Stimulated activated CD8-positive, alpha-beta memory T cell treated with anti-CD3 and anti-CD28 coated beads, Interleukin-4, amount 100 ng/mL, for 4 hours (primary cell): ENCODE measurements around the gene TSHZ2.
"Not testable (repeated sequence)": the region's sequence is repeated elsewhere in the genome, so short reads cannot be mapped to it uniquely, and the experiment has no call there.

Experiments used
- DNase-seq, 2 donors: peaks; one replicate each; pipeline ENCODE4 v3.0.0-alpha.2; 2020; ENCODE audit warnings: low read depth in 2 of 2, low spot score in 1 of 2

TSHZ2 gene

GRCh38 chr20:53023732-53024520, 51.8 kb downstream of the TSHZ2 start:
- DNase-seq, result no peak

GRCh38 chr20:53024653-53025052, 52.5 kb downstream of the TSHZ2 start:
- DNase-seq, result not testable (repeated sequence)

GRCh38 chr20:53027089-53027488, 54.9 kb downstream of the TSHZ2 start:
- no peak for DNase-seq

- DNase-seq, result no peak
These were observed 56.3 kb downstream of the TSHZ2 start for GRCh38 chr20:53028337-53029007.

- no peak for DNase-seq
These were observed 57.9 kb downstream of the TSHZ2 start for GRCh38 chr20:53030061-53030460.

- DNase-seq, result no peak
These were observed 59.9 kb downstream of the TSHZ2 start for GRCh38 chr20:53032046-53032445.

GRCh38 chr20:53032478-53032932, 60.3 kb downstream of the TSHZ2 start:
- no peak for DNase-seq

GRCh38 chr20:53033176-53033575, 61.0 kb downstream of the TSHZ2 start:
- DNase-seq, result no peak

- no peak for DNase-seq
These were observed 62.7 kb downstream of the TSHZ2 start for GRCh38 chr20:53034899-53035298.

- no peak for DNase-seq
These were observed 64.8 kb downstream of the TSHZ2 start for GRCh38 chr20:53036992-53037391.

- no peak for DNase-seq
These were observed 65.5 kb downstream of the TSHZ2 start for GRCh38 chr20:53037621-53038020.

GRCh38 chr20:53038299-53038698, 66.1 kb downstream of the TSHZ2 start:
- DNase-seq, result no peak

- no peak for DNase-seq
These were observed 68.8 kb downstream of the TSHZ2 start for GRCh38 chr20:53040693-53041589.

- DNase-seq, result no peak
These were observed 70.4 kb downstream of the TSHZ2 start for GRCh38 chr20:53042521-53042920.

GRCh38 chr20:53044296-53044695, 72.1 kb downstream of the TSHZ2 start:
- DNase-seq, result no peak

- DNase-seq, result no peak
These were observed 73.8 kb downstream of the TSHZ2 start for GRCh38 chr20:53045941-53046340.

- no peak for DNase-seq
These were observed 75.0 kb downstream of the TSHZ2 start for GRCh38 chr20:53047203-53047602.

GRCh38 chr20:53048387-53048786, 76.2 kb downstream of the TSHZ2 start:
- DNase-seq, result no peak

- DNase-seq, result no peak
These were observed 78.2 kb downstream of the TSHZ2 start for GRCh38 chr20:53050338-53050737.

GRCh38 chr20:53052380-53052779, 80.2 kb downstream of the TSHZ2 start:
- no peak for DNase-seq

- no peak for DNase-seq
These were observed 81.4 kb downstream of the TSHZ2 start for GRCh38 chr20:53053595-53053994.
